Activated T-cell treated with anti-CD3 and anti-CD28 coated beads for 48 hours (primary cell): ENCODE measurements around the gene SESN2.
A peak's percentile ranks its signal among the peaks of the same experiment; 100 is the strongest.
"Not testable (repeated sequence)": the region's sequence is repeated elsewhere in the genome, so short reads cannot be mapped to it uniquely, and the experiment has no call there.

Source experiments
- DNase-seq: peaks from one replicate; pipeline ENCODE4 v3.0.0-alpha.2; 2020; ENCODE audit warnings: low read depth

Gene SESN2

GRCh38 chr1:28327431-28327830, 68.1 kb downstream of the SESN2 start:
- not testable (repeated sequence) for DNase-seq

GRCh38 chr1:28328228-28328648, 68.9 kb downstream of the SESN2 start:
- no peak for DNase-seq

DNA sequence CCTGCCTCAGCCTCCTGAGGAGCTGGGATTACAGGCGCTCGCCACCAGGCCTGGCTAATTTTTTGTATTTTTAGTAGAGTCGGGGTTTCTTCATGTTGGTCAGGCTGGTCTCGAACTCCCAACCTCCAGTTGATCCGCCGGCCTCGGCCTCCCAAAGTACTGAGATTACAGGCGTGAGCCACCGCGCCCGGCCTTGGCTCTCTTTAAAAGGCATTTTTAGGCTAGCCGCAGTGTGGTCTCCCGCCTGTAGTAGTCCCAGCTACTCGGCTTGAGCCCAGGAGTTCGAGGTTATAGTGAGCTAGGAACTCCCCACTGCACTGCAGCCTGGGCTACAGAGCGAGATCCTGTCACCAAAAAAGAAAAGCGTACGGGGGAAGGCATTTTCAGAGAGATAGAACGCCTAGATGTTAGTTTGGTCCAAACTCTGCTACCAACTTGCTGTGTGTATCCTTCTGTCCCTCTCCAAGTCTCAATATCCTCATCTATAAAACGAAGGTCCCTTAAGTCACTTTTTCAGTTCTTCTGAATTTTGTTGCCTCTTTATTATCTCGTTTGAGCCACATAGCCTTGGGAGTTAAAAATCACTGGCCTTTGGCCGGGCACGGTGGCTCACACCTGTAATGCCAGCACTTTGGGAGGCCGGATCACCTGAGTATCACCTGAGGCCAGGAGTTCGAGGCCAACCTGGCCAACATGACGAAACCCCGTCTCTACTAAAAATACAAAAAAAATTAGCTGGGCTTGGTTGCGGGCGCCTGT, 70.3 kb downstream of the SESN2 start:
- DNase-seq = peak; percentile 35
